ENCODE results near the gene ESD. TPM values are rescaled to one million over a fixed set of nuclear protein-coding genes. Genes with fewer than 3 reads are reported as not detected.
"Not testable (repeated sequence)": the region's sequence is repeated elsewhere in the genome, so short reads cannot be mapped to it uniquely, and the experiment has no call there.

Gene ESD
- total RNA-seq, 1 donor from 2014 or later = 120 TPM

DNA sequence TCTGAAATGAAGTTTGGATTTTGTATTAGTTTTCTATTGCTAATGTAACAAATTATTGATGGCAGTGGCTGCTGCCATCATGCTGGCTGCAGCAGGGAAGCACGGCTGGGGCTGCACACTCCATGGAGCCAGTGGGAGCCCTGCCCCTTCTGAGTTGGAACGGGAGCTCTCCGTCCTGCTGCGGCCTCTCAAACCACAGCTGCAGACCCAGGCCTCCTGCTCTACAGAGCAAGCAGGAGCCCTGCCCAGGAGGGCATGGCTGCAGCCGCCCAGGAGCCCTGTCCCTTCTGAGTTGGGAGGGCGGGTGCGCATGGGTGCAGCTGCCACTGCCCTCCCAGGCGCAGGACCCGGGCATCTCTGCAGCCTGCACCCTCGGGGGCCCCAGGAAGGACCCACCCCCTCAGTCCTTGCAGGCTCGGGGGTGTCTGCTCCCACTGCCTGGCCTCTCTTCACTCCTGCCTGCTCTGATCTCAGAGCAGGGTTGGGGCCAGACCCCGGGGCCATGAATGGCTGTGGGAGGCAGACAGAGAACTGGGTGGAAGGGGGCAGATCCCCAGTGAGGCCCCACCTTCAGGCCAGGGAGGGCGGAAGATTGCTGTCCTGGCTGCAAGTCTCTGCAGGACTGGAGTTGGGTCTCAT, 21.0 kb upstream of the ESD start:
- no peak overlapping the region for H3K4me3 ChIP-seq (ENCODE audit: low read length in 3 of 3)
- no peaks in the 10 kb centered on the region for H3K36me3 ChIP-seq (ENCODE audit: control insufficient read depth in 3 of 3, insufficient read depth in 3 of 3, low read length in 3 of 3)
- H3K9ac ChIP-seq (ENCODE audit: low read depth in 1 of 3, low read length in 3 of 3) = no peak overlapping the region
- H3K4me1 ChIP-seq (ENCODE audit: control insufficient read depth in 3 of 3, insufficient read depth in 3 of 3, low read length in 3 of 3) = no peaks in the 10 kb centered on the region
- H3K27me3 ChIP-seq (ENCODE audit: control insufficient read depth in 3 of 3, insufficient read depth in 3 of 3, low read length in 3 of 3) = no peaks in the 10 kb centered on the region
- H3K27ac ChIP-seq (ENCODE audit: low read depth, low read length) = no peak overlapping the region
- peaks cover 0 to 1% (median 0%) of the 10 kb centered on the region in 3 donors for H3K9me3 ChIP-seq (ENCODE audit: control insufficient read depth in 3 of 3, low read length in 3 of 3)

DNA sequence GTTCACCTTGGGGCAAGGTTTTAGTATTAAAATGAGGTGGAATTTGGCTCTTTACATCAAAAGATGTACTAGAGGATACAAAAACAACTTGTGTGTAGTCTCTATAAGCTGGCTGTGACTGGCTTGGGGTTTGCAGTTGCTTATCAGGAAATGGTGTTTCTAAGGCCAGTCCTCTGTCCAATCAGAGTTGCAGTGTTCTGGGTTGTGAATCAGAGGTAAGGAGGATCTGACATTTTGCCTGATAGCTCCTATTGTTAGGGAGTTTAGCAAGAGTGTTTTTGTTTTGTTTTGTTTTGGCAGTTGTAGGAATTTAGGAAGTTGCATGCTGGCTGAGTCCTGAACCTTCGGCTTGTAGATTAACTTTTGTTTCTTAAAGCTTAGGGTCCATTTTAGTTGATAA, 20.1 kb upstream of the ESD start:
- Histone ChIP-seq H3K27ac (ENCODE audit: low read depth, low read length) (no peak overlapping the region), H3K9ac (ENCODE audit: low read depth in 1 of 3, low read length in 3 of 3) (no peak overlapping the region), H3K27me3 (ENCODE audit: control insufficient read depth in 3 of 3, insufficient read depth in 3 of 3, low read length in 3 of 3) (no peaks in the 10 kb centered on the region), H3K4me3 (ENCODE audit: low read length in 3 of 3) (no peak overlapping the region), H3K4me1 (ENCODE audit: control insufficient read depth in 3 of 3, insufficient read depth in 3 of 3, low read length in 3 of 3) (no peaks in the 10 kb centered on the region), H3K36me3 (ENCODE audit: control insufficient read depth in 3 of 3, insufficient read depth in 3 of 3, low read length in 3 of 3) (no peaks in the 10 kb centered on the region), H3K9me3 (ENCODE audit: control insufficient read depth in 3 of 3, low read length in 3 of 3) (peaks cover 0 to 2% (median 2%) of the 10 kb centered on the region in 3 donors)

DNA sequence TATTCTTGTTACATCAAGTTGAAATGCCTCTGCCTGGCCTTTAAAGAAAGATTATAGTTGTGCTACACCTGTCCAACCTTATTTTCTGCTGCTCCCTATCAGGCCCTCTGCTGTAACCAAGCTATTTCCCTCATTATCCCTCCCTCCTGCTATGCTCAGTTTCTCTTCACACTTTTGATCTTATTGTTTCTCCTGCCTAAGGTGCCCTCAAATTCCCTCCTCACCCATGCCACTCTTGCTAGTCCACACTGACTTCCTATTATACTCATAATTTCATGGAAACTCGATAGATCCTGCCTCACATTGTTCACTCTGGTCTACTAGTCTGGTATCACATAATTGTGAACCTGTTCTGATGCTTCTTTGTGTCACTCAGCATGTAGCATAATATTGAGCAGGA, 19.4 kb upstream of the ESD start:
- Histone ChIP-seq H3K27me3 (ENCODE audit: control insufficient read depth in 3 of 3, insufficient read depth in 3 of 3, low read length in 3 of 3) (no peaks in the 10 kb centered on the region), H3K4me1 (ENCODE audit: control insufficient read depth in 3 of 3, insufficient read depth in 3 of 3, low read length in 3 of 3) (no peaks in the 10 kb centered on the region), H3K36me3 (ENCODE audit: control insufficient read depth in 3 of 3, insufficient read depth in 3 of 3, low read length in 3 of 3) (no peaks in the 10 kb centered on the region), H3K4me3 (ENCODE audit: low read length in 3 of 3) (no peak overlapping the region), H3K9ac (ENCODE audit: low read depth in 1 of 3, low read length in 3 of 3) (no peak overlapping the region), H3K9me3 (ENCODE audit: control insufficient read depth in 3 of 3, low read length in 3 of 3) (peaks cover 0 to 2% (median 2%) of the 10 kb centered on the region in 3 donors), H3K27ac (ENCODE audit: low read depth, low read length) (no peak overlapping the region)

DNA sequence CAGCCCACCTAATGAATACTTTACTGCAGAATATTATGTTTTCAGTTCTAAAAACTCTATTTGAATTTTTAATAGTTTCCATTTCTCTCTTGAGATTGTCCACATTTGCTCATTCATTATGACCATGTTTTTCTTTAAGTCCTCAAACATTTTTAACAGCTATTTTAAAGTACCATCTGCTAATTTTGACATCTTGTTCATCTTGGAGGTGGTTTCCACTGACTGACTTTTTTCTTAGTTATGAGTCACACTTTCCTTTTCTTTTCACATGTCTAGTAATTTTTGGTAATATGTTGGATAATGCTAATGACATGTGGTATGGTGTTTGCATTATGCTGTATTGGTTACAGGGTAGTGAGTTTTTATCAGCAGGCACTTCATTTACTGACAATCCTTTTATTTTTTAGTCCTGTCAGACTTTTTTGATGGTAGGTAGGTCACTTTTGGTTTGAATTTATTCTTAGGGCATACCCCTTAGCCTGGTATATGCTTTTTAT, 15.4 kb upstream of the ESD start:
- Histone ChIP-seq H3K9ac (ENCODE audit: low read depth in 1 of 3, low read length in 3 of 3) (no peak overlapping the region), H3K36me3 (ENCODE audit: control insufficient read depth in 3 of 3, insufficient read depth in 3 of 3, low read length in 3 of 3) (no peaks in the 10 kb centered on the region), H3K27ac (ENCODE audit: low read depth, low read length) (no peak overlapping the region), H3K4me3 (ENCODE audit: low read length in 3 of 3) (no peak overlapping the region), H3K27me3 (ENCODE audit: control insufficient read depth in 3 of 3, insufficient read depth in 3 of 3, low read length in 3 of 3) (no peaks in the 10 kb centered on the region), H3K4me1 (ENCODE audit: control insufficient read depth in 3 of 3, insufficient read depth in 3 of 3, low read length in 3 of 3) (no peaks in the 10 kb centered on the region), H3K9me3 (ENCODE audit: control insufficient read depth in 3 of 3, low read length in 3 of 3) (peaks cover 0 to 2% (median 2%) of the 10 kb centered on the region in 3 donors)

DNA sequence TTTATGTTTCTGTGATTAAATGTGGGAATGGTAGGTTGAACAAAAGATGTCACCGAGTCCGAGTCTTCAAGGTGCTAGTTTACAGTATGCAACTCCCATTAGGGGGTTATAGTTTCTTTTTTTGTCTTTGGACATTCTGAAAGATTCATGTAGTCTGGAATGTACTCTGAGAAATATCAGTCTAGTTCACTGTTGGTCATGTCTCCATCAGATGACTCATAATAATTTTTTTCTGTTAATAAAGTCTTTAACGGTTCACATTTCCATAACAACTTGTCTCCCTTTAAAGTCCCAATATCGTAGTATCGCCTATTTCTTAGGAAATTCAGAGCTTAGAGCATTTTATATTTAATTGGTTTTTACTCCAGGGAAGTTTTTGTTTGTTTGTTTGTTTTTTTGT, 13.5 kb upstream of the ESD start:
- Histone ChIP-seq H3K36me3 (ENCODE audit: control insufficient read depth in 3 of 3, insufficient read depth in 3 of 3, low read length in 3 of 3) (no peaks in the 10 kb centered on the region), H3K4me3 (ENCODE audit: low read length in 3 of 3) (no peak overlapping the region), H3K27me3 (ENCODE audit: control insufficient read depth in 3 of 3, insufficient read depth in 3 of 3, low read length in 3 of 3) (no peaks in the 10 kb centered on the region), H3K4me1 (ENCODE audit: control insufficient read depth in 3 of 3, insufficient read depth in 3 of 3, low read length in 3 of 3) (no peaks in the 10 kb centered on the region), H3K9ac (ENCODE audit: low read depth in 1 of 3, low read length in 3 of 3) (no peak overlapping the region), H3K9me3 (ENCODE audit: control insufficient read depth in 3 of 3, low read length in 3 of 3) (peaks cover 0 to 2% (median 2%) of the 10 kb centered on the region in 3 donors), H3K27ac (ENCODE audit: low read depth, low read length) (no peak overlapping the region)

DNA sequence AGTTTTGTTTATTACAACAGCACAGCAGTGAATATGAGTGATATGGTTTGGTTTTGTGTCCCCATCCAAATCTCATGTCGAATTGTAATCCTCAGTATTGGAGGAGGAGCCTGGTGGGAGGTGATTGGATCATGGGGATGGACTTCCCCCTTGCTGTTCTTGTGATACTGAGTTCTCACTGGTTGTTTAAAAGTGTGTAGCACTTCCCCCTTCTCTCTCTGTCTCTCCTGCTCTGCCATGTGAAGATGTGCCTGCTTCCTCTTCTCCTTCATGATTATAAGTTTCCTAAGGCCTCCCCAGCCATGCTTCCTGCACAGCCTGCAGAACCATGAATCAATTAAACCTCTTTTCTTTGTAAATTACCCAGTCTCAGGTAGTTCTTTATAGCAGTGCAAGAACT, 8.0 kb upstream of the ESD start:
- H3K27ac ChIP-seq (ENCODE audit: low read depth, low read length); H3K27me3 ChIP-seq (ENCODE audit: control insufficient read depth in 3 of 3, insufficient read depth in 3 of 3, low read length in 3 of 3); H3K9me3 ChIP-seq (ENCODE audit: control insufficient read depth in 3 of 3, low read length in 3 of 3); H3K36me3 ChIP-seq (ENCODE audit: control insufficient read depth in 3 of 3, insufficient read depth in 3 of 3, low read length in 3 of 3); H3K9ac ChIP-seq (ENCODE audit: low read depth in 1 of 3, low read length in 3 of 3); H3K4me3 ChIP-seq (ENCODE audit: low read length in 3 of 3); H3K4me1 ChIP-seq (ENCODE audit: control insufficient read depth in 3 of 3, insufficient read depth in 3 of 3, low read length in 3 of 3): not testable (repeated sequence)

DNA sequence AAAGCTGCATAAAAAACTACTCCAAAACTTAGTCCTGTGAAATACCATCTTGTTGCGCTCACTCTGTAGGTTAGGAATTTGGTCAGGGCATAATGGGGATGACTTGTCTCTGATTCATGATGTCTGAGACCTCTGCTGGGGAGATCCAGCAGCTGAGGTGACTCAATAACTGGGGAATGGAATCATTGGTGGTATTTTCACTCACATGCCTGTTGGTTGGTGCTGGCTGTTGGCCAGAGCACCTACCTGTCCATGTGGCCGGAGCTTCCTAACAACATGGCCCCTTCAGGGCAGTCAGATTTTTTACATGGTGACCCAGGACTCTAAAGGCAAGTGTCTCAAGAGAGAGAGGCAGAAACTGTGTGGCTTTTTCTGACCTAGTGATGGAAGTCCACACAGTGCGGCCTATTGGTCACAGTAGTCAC, 7.4 kb upstream of the ESD start:
- no peak overlapping the region for H3K9ac ChIP-seq (ENCODE audit: low read depth in 1 of 3, low read length in 3 of 3)
- H3K36me3 ChIP-seq (ENCODE audit: control insufficient read depth in 3 of 3, insufficient read depth in 3 of 3, low read length in 3 of 3) = no peaks in the 10 kb centered on the region
- no peak overlapping the region for H3K27ac ChIP-seq (ENCODE audit: low read depth, low read length)
- H3K4me1 ChIP-seq (ENCODE audit: control insufficient read depth in 3 of 3, insufficient read depth in 3 of 3, low read length in 3 of 3) = no peaks in the 10 kb centered on the region
- H3K9me3 ChIP-seq (ENCODE audit: control insufficient read depth in 3 of 3, low read length in 3 of 3) = no peaks in the 10 kb centered on the region
- H3K4me3 ChIP-seq (ENCODE audit: low read length in 3 of 3) = no peak overlapping the region
- H3K27me3 ChIP-seq (ENCODE audit: control insufficient read depth in 3 of 3, insufficient read depth in 3 of 3, low read length in 3 of 3) = no peaks in the 10 kb centered on the region

DNA sequence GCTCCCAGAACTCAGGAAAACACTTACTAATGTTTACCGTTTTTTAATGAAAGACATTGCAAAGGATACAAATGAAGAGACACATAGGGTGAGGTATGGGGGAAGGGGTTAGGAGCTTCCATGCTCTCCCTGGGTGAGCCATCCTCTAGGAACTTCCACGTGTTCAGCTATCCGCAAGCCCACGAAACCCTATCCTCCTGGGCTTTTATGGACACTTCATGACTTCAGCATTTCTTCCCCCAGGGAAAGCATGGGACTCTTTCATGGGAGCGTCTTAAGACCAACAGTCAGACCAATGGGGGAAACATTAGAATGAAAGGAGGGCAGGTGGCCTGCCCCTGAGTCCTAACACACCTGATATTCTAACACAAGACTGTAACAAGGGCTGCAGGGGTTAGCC, 6.6 kb upstream of the ESD start:
- Histone ChIP-seq H3K36me3 (ENCODE audit: control insufficient read depth in 3 of 3, insufficient read depth in 3 of 3, low read length in 3 of 3) (no peaks in the 10 kb centered on the region), H3K9ac (ENCODE audit: low read depth in 1 of 3, low read length in 3 of 3) (no peak overlapping the region), H3K9me3 (ENCODE audit: control insufficient read depth in 3 of 3, low read length in 3 of 3) (no peaks in the 10 kb centered on the region), H3K4me3 (ENCODE audit: low read length in 3 of 3) (no peak overlapping the region), H3K27me3 (ENCODE audit: control insufficient read depth in 3 of 3, insufficient read depth in 3 of 3, low read length in 3 of 3) (no peaks in the 10 kb centered on the region), H3K27ac (ENCODE audit: low read depth, low read length) (no peak overlapping the region), H3K4me1 (ENCODE audit: control insufficient read depth in 3 of 3, insufficient read depth in 3 of 3, low read length in 3 of 3) (no peaks in the 10 kb centered on the region)

DNA sequence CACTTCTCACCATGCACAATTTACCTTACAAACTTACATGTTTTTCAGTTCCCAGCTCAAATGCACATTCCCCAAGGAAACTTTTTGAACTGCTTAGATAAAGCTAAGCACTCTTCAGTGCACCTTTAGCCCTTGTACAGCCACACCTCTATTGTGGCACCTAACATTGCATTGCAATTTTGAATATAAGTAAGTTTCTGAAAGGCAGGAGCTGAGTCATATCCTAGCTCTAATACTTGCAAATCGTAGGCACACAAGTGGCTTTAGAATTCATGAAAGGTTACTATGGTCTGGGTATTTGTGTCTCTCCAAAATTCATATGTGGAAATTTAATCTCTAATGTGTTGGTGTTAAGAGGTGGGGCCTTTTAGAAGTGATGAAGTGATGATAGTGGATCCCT, 4.9 kb upstream of the ESD start:
- H3K4me3 ChIP-seq (ENCODE audit: low read length in 3 of 3) = no peak overlapping the region
- no peak overlapping the region for H3K27ac ChIP-seq (ENCODE audit: low read depth, low read length)
- peaks cover 0 to 3% (median 3%) of the 10 kb centered on the region in 3 donors for H3K4me1 ChIP-seq (ENCODE audit: control insufficient read depth in 3 of 3, insufficient read depth in 3 of 3, low read length in 3 of 3)
- no peaks in the 10 kb centered on the region for H3K36me3 ChIP-seq (ENCODE audit: control insufficient read depth in 3 of 3, insufficient read depth in 3 of 3, low read length in 3 of 3)
- H3K9me3 ChIP-seq (ENCODE audit: control insufficient read depth in 3 of 3, low read length in 3 of 3) = no peaks in the 10 kb centered on the region
- H3K27me3 ChIP-seq (ENCODE audit: control insufficient read depth in 3 of 3, insufficient read depth in 3 of 3, low read length in 3 of 3) = no peaks in the 10 kb centered on the region
- no peak overlapping the region for H3K9ac ChIP-seq (ENCODE audit: low read depth in 1 of 3, low read length in 3 of 3)

DNA sequence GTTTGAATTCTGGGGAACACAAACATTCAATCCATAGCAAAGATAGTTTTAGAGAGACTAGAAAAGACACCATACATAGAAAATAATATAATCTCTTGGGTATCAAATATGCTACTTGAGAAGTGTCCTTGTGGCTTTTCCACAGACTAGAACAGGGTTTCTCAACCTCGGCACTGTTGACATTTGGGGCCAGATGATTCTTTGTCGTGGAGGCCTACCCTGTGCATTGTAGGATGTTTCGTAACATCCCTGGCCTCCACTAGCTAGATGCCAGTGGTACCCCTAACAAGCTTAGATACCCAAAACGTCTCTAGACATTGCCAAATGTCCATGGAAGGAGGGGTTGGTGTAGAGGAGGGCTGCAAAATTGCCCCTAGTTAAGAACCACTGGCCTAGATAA, 2.2 kb upstream of the ESD start:
- Histone ChIP-seq H3K27me3 (ENCODE audit: control insufficient read depth in 3 of 3, insufficient read depth in 3 of 3, low read length in 3 of 3) (no peaks in the 10 kb centered on the region), H3K27ac (ENCODE audit: low read depth, low read length) (no peak overlapping the region), H3K9me3 (ENCODE audit: control insufficient read depth in 3 of 3, low read length in 3 of 3) (no peaks in the 10 kb centered on the region), H3K4me1 (ENCODE audit: control insufficient read depth in 3 of 3, insufficient read depth in 3 of 3, low read length in 3 of 3) (peaks cover 3 to 17% (median 14%) of the 10 kb centered on the region in 3 donors), H3K9ac (ENCODE audit: low read depth in 1 of 3, low read length in 3 of 3) (no peak overlapping the region), H3K36me3 (ENCODE audit: control insufficient read depth in 3 of 3, insufficient read depth in 3 of 3, low read length in 3 of 3) (no peaks in the 10 kb centered on the region), H3K4me3 (ENCODE audit: low read length in 3 of 3) (no peak overlapping the region)

Measured in skeletal muscle tissue (tissue), 4 donors.